SIG-M5 treated with dmso at 0.1 percent for 504 hours (cell line): Measurements from ENCODE around the gene FXYD6.

Experiments used
- DNase-seq: peaks from one replicate; lab custom pipeline; 2025; ENCODE audit not compliant: unreplicated experiment; lab: John Stamatoyannopoulos, UW

FXYD6 gene

DNA sequence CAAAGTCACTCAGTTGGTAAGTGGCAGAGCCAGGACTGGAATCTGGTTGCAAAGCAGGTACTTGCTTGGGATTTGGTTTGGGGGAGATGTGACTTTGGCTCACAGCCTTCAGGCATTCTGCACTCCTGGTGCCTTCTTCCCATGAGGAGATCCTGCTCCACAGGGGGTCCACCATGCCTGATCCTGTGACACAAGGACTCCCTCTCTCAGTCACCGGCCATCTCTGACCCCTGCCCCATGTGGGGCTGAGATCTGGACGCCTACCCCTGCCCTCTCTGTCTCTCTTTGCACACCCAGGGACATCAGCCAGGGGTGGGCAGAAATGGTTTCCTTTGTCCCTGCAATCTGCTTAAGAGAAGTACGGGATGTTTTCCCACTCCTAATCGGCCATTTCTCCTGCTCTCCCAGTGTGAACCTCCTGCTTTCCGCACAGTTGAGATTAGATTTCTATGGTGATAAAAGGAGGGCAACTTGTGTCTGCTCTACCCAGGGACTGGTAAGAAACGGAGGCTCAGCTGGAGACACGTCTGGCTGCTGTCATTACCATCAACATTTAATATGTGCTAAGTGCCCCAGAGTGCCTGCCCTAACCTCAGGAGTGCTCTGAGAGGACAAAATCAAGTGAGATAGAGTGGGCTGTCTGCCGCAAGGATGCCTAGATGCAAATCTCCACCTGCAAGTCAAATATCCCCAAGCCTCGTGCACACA is 11.1 kb upstream of the FXYD6 start:
- DNase-seq, result no peak

DNA sequence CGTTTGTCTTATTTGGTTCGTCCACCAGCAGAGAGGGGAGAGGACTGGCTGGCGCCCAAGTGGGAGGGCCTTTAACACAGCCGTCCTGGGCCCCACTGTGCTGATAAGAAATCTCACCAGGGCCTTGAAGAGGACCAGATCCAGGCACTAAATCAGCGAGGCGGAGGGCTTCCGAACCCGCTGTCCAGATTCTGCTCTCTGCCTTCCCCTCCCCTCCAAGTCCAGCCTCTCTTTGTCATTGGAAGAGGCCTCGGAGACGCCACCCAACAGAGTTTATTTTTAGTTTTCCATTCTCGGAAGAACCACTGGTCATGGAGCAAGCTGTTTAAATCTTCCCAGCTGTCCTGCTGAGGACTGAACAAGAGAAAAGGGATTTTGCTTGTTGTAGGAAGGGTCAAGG is 9.3 kb upstream of the FXYD6 start:
- DNase-seq, result no peak

DNA sequence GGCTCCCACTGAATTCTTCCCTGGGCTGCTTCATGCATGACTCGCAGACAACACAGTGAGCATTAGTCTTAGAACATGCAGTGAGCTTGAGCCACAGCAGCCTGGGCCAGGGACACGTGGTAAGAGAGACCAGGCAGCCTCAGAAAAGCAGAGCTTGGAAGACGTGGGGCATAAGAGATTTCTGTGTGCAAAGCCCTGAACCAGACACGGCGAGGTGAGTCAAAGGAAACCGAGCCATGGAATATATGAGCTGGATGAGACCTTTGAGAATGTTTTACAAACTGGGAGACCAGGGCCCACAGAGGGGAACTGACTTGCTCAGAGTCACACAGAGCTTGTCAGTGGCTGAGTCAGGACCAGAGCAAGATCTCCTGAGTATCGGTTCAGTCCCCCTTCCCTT is 8.5 kb upstream of the FXYD6 start:
- no peak for DNase-seq

DNA sequence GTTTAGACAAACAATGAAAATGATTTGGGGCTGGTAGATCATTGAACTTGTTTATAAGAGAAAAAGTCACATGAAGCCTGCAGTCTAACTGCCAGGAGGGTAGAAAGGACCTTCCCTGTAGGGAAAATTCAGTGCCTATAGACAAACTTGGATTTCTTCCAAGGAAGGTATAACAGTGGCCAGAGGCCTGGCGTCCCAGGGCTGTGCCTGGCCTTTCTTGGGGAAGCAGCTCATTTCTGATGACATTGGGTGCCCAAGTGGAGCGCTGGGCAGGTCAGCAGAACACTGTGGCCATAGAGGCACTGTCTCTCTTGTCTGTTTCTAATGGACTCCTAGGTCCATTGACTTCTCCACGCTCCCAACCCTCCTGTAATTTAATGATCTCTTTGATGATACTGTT is 6.6 kb upstream of the FXYD6 start:
- no peak for DNase-seq

DNA sequence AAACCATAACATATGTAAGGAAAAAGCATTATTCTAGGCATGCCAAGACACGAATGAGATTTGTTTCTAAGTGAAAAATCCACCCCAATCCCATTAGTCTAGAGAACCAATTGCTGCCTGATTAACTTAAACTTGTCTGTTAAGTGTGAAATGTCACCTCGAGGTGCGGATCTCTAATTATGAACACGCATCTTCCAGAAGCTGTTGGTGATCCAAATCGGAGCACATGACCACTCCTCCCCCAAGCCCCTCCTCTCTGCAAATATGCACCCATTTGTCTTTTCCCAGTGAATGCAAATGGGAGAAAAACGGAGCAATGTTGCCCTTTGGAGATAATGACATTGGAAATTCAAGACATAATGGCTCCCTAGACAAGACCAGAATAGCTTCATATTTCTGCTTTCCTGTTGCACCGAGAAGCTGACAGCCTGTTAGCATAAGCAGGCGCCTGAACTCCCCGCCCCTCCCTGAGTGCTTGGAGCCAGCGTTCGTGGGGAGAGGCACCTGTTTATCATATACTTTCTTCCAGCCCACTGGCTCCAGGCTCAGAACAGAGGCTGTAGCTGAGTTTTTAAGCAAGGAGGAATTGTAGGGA is 6.0 kb upstream of the FXYD6 start:
- no peak for DNase-seq

DNA sequence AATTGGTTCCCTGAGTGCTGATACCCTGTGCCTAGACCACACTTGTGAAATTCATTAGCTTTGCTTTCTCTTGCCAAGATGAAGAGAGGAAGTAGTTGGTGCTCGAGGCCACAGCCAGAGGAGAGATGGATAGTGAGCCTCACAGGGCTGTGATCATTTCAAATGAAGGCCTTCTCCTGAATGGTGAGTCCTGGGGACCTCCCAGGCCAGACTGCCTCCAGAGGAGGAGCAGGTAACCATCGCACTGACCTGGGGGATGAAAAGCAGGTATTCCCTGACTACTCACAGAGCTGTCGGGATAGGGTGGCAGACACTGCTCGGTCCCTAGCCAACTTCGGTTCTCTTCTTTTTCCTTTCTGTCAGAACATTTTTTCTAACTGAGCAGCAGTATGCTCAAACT is 4.8 kb upstream of the FXYD6 start:
- DNase-seq, result peak; percentile 7

DNA sequence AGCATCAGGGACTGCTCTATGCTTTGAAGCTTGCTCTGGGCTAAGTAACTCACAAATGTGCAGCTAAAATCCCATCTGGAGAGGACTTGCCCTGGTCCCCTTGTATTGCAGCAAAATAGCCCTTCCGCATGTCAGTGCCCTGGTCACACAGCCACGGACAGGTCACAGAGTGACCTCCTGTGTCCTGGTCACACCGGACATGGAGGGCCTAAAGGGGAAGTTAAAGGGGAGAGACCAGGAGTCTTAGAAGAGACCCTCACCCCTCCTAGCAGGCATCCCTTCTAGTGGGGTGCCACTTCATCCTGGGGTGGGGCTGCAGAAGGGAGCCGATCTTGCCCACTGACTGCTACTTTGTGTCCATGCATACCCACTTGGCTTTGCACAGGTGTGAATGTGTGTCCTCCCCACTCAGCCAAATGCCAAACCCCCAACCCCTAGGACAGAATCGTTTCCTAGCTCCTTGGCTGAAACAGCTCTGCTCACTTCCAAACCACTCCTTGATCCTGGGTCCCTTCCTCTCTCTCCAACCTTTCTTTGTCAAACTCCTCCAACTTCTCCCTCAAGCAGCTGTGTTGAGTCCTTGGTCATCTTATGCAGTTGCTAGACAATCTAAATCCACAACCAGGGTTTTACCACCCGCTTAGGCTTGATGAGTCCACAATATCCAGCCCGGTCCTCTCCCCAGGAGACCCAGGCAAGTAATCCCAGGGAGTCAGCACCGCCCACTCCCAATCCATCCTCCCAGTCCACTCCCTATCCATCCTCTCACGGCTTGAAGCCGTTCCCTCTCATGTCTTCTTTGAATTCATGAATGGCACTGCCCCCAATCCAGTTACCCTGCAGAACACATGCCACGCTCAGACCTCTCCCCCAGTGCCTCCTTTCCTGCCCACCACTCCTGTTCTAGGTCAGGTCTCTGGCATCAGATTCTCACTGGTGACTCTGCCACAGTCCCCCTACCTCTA is 3.3 kb upstream of the FXYD6 start:
- no peak for DNase-seq

DNA sequence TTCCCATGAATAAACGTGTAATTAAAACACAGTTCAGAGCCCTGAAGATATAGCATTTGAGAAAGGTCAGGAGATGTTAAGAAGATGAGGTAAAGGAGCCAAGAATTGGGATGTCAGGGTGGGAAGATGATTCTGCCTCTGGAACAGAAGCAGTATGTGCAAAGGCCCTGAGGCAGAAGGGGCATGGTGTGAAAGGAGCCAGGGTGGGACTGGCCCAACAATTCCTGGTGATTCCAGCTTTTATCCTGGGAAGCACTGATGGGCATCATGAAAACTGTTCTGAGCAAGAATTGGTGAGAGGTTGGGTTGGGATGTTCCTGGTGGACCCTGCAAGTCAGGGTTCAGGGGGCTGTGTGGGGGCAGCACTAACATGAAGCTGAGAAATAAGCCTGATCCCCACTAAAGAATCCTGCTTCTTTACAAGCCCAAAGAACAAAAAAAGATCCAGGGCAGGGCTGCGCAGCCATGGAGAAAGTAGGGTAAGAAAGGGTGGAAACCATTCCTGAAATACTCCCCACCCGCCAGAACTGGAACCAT is 2.5 kb upstream of the FXYD6 start:
- no peak for DNase-seq

DNA sequence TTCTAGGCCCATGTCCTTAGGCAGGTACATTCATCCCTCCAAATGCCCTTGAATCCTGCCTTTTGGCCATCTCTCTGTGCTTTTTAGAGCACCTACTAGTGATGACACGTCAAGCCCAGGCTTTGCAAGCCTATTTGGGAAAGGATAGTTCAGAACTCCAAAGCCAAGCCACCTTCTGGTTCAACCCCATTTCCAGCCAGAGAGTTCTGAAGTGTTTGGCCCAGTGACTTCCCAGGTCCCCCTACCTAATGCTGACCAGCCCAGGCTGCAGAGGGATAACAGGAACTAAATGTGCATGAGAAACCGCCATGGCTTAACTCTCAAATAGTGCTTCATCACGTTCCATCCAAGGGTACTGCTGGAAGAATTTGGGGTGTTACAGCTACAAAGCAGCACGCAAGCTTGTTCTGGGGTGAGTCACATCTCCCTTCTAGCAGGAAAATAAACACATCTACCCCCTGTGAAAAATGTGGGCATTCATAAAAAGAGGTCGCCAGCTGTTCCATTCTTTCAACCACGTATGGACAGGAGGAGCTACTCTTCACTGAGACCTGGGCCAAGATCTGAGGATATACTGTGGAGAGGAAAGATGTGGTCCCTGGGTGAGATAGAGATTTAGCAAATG is 2.0 kb upstream of the FXYD6 start:
- DNase-seq, result no peak

DNA sequence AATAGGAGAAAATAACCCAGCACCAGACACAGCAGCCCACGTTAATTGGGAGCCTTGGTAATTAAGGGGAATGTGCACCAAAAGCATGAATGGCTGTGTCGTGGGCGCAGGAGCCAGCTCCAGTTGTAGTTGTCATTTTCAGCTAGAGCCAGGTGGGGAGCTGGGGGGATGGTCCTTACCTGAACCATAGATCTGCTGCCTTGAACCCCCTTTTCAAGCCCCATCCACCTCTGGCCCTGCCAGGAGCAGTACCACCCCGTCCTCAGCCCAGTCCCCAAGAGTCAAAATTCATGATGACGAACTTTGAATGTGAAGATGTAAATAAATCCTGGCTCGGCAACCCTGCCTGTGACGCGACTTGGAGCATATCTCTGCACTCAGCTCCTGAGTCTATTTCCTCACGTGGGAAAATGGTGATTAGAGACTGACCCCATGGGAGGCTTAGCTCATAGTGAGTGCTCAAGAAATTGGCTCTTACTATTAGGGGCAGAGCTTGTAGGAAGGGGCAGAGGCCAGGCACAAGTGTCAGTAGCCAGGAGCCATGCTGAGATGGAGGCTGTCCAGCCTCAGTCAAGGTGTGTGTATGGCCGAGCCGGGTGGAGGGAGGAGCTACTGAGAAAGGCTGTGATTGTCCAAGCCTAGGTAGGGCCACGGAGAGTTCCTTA is 794 bp upstream of the FXYD6 start:
- DNase-seq, result no peak

DNA sequence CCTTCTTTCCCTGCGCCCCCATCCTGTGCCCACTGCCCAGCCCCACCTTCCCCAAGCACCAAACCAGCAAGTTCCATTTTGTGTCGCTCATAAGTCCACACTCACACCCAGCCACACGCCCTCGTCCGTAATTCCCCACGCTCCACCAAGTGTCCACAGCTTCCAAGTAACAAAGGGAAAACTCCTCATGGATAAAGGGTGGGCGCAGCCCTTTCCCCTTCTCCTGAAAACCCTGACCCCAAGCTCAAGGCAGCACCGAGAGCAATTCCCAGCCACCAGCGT is 458 bp downstream of the FXYD6 start:
- DNase-seq, result no peak

DNA sequence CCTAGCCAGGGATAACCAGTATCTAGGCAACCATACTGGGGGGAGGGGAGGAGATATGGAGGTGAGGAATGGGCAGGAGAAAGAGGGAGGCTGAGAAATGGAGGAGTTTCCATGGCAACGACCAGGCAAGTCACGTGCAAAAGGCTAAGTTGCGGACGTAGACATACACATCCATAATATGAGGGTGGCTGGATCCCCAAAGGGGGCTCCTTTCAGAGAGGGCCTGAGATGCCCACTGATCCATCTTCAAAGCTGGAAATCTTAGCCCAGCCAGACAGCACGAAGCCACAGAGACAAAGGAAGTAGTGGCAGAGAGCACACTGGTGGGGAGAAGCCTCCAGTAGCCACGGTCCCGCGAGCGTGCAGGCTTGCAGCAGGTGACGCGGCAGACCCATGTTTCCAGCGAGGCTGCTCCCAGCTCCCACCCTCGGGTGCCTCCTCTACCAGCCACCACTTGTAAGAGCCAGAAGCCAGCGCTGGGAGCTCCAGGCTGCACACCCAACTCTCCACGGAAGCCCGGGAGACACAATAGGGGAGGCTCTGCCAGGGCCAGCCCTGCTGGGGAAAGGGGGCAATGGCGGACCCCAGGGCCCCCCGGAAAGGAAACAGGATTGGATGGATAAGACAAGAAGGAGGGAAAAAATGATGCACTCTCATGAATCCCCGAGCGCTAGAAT is 938 bp downstream of the FXYD6 start:
- no peak for DNase-seq

DNA sequence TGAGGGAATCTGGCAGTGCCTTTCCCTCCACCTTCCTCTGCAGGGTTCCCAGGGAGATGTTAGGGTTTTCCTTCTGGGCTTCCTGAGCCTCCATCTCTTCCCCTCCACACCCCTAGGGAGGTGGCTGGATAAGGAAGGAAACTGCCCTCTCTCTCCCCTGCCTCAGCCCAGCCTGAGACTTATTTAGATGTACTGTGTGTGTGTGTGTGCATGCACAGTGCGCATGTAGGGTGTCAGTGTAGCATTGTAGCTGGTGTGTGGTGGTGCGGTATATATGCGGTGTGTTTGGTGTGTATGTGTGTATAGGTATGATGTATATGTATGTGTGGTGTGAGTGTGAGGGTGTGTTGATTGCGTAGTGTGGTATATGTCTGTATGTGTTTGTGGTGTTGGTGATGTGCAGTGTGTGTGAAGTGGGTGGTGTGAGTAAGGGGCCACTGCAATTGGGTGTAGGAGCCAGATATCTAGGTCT is 1.5 kb downstream of the FXYD6 start:
- DNase-seq, result no peak

DNA sequence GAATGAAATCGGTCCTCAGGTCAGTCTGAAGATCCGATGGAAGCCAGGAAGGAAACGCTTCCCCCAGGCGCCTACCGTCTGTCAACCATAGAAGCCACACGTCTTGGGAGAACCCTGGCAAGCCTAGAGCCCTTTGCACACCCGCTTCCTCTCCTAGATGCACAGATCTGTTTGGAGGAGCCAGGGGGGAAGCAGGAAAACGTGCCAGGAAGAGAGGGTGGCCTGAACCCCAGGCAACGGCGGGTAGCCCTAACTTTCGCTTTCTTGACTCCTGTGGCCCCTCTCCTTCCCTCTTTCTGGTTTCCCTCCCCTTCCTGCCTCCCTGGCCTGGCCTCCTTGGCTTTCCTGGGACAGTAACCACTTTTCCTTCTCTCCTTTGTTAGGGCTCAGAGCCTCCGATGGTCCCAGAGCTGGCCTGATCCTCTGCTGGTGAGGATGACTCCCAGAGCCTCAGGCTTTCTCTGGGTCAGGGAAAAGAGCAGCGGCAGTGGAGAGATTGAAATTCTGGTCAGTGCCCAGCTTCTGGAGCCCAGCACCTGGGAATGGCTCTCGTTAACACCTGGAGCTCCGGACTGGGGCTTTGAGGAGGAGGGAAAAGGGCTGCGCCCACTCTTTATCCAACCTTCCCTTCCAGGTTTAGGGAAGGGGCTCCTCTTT is 2.1 kb downstream of the FXYD6 start:
- DNase-seq, result no peak

DNA sequence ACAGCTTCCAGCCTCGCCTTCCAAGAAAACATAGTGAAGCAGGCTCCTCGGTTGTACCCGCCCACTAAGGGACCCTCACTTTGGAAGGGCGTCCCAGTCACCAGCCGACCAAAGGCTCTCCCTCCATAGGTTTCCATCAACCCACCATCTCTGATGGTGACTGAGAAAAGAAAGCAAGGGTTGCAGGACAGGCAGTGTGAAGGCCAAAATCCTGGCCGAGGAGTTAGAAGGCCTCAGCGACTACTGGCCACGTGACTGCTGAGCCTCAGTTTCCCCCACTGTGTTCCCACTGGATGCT is 2.7 kb downstream of the FXYD6 start:
- DNase-seq, result no peak

DNA sequence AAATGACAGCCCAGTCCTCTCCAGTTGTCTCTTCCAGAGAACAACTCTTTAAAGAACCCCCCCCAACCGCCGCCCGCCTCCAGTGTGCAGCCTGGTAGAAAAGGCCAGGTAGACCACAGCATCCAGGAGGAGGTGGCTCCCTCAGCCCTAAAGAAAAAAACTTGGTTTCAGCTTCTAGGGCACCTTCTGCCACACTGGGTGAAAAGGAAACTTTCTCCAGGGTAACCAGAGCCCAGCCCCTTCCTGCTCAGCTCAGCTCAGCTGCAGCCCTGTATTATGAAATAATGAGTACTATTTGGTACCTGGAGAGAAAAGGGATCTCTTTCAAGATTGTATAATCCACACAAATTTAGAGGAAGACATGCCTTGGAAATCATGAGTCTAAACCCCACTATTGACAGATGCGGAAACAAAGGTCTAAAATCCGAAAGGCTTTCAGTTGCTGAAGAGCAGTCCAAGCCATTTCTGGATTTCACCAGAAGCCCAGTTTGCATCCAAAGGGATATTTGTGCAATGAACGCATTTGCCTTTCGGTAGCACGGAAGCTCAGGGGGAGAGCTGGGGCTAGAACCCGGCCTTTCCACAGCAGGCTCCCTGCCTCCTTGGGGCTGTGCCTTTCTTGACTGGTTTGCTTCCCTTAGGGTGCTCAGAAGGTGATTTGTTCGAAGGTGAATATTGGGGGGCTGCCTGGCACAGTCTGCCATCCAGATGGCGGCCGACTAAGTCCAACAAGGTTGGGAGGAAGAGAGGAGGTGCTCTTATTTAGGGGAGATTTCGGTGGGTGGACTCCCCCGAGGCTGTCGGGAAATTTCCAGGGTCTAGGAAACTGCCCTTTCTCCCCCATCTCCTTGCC is 3.3 kb downstream of the FXYD6 start:
- no peak for DNase-seq

DNA sequence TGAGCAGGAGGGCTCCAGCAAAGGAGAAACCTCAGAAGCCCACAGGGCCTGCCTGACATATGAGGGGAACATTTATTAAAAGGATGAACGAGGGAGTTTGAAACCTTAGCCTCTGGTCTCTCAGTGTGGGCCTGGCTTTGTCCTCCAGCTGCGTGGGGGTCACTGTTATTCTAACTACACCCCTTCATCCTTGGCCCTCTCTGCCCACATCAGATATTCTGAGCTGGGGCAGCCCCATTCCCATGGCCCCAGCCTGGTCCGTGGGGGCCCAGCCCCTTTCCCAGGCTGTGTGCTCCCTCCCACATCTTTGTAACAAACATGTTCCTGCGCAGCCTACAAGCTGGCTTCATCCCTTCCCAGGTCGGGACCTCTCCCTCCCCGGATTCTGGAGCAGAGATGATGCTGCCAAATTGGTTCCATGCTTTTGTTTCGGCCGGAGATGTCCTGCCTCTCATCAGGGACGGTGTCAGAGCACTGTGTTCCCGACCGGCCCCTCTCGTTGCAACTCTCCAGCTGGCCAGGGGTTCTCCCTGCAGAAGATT is 4.0 kb downstream of the FXYD6 start:
- no peak for DNase-seq

DNA sequence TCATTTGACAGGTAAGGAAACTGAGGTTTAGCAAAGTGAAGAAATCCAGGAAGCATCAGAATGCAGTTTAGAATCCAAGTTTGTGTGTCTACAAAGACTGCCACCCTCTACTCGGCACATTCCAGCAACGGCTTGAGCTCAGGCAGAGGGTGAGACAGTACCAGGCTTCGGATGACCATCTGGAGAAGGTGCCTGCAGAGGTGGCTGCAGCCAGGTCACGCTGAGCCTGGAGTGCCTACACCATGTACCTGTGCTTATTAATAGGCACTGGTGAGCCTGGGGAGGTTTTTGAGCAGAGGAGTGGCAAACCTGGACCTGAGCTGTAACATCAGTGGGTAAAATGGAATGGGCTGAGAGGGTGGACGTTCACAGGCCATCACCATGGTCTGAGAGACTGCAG is 4.7 kb downstream of the FXYD6 start:
- no peak for DNase-seq

DNA sequence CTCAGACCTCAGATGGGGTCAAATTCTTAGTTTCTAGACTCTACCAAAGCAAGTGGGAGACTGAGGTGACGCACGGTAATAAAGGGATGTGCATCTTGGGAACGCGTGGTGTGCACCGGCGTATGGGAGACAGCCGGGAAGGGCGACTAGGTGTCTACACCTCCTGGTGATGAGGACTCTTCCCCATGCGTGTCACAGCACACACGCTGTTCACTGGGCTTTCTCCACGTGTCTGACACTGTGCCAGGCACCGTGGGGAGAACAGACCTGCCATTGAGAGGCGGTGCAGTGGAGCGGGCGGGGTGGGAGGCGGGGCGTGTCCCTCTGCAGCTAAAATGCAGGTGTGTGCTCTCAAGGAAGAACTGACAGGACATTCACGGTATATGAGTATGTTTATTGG is 5.3 kb downstream of the FXYD6 start:
- DNase-seq, result no peak
